Nephron progenitor cell (in vitro differentiated cells): ENCODE results near the gene C2orf81.

Experiments
- DNase-seq: peaks from one replicate; pipeline ENCODE4 v3.0.0; 2021
- H3K27ac Mint-ChIP-seq: 2 replicates; pipeline ENCODE4 v1.8.0; 2021; ENCODE audit warnings: mild to moderate bottlenecking, moderate library complexity, mixed read lengths
- H3K27me3 Mint-ChIP-seq: 2 replicates; pipeline ENCODE4 v1.8.0; 2021; ENCODE audit warnings: mild to moderate bottlenecking, low read depth, mixed read lengths; ENCODE audit not compliant: poor library complexity
- H3K36me3 Mint-ChIP-seq: 2 replicates; pipeline ENCODE4 v1.8.0; 2021; ENCODE audit warnings: low read depth, mixed read lengths
- H3K4me1 Mint-ChIP-seq: 2 replicates; pipeline ENCODE4 v1.8.0; 2021; ENCODE audit warnings: mixed read lengths
- H3K4me3 Mint-ChIP-seq: 2 replicates; pipeline ENCODE4 v1.8.0; 2021; ENCODE audit warnings: mild to moderate bottlenecking, moderate library complexity, mixed read lengths
- H3K9me3 Mint-ChIP-seq: 2 replicates; pipeline ENCODE4 v1.8.0; 2021; ENCODE audit warnings: mild to moderate bottlenecking, moderate library complexity, mixed read lengths
- TF ChIP-seq, protein P1 (sequence below): fragments of 200-600 bp; sonication (generic); IDR thresholded peaks from 2 replicates; pipeline ENCODE4 v1.5.0; 2021; ENCODE audit warnings: antibody characterized with exemption

C2orf81 gene

DNA sequence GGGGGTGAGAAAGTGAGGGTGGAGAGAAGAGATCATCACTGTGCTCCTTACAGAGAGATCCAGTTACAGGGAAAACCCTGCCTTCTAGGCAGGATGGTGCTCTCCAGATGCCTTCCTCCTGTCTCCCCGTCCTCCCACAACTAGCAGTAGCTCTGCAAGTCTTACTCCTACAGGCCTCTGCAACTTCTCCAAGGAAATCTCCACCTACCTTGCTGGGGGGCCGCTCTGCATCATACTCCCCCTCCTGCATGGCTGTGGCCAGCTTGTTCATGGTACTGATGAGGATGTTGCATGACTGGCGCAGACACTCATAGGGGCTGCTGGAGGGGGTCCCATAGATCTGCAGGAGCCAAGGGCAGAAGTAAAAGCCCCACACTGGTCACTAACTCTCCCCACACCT is 55.4 kb downstream of the C2orf81 start:
- TF ChIP-seq, protein P1, sequence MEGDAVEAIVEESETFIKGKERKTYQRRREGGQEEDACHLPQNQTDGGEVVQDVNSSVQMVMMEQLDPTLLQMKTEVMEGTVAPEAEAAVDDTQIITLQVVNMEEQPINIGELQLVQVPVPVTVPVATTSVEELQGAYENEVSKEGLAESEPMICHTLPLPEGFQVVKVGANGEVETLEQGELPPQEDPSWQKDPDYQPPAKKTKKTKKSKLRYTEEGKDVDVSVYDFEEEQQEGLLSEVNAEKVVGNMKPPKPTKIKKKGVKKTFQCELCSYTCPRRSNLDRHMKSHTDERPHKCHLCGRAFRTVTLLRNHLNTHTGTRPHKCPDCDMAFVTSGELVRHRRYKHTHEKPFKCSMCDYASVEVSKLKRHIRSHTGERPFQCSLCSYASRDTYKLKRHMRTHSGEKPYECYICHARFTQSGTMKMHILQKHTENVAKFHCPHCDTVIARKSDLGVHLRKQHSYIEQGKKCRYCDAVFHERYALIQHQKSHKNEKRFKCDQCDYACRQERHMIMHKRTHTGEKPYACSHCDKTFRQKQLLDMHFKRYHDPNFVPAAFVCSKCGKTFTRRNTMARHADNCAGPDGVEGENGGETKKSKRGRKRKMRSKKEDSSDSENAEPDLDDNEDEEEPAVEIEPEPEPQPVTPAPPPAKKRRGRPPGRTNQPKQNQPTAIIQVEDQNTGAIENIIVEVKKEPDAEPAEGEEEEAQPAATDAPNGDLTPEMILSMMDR = no peak
- Mint-ChIP-seq H3K36me3 (peaks cover 85% of the 10 kb centered on the region), H3K27me3 (no peaks in the 10 kb centered on the region), H3K4me3 (no peak overlapping the region), H3K27ac (peak overlapping the region; percentile 87), H3K9me3 (no peaks in the 10 kb centered on the region), H3K4me1 (peaks cover 21% of the 10 kb centered on the region)
- no peak for DNase-seq

GRCh38 chr2:74364533-74365505 is 56.6 kb downstream of the C2orf81 start:
- Mint-ChIP-seq H3K4me3 (no peak overlapping the region), H3K27me3 (no peaks in the 10 kb centered on the region), H3K36me3 (peaks cover 77% of the 10 kb centered on the region), H3K9me3 (no peaks in the 10 kb centered on the region), H3K4me1 (peaks cover 21% of the 10 kb centered on the region), H3K27ac (peak overlapping the region; percentile 73)
- TF ChIP-seq, protein P1 = no peak
- no peak for DNase-seq
